RWPE1 (cell line): Measurements from ENCODE around the gene ST8SIA1.

Experiments used
- CTCF ChIA-PET: fragments of 350-600 bp; sonication (Branson Sonifier 250); formaldehyde crosslinking; extraction: SDS; loops from one replicate; lab custom pipeline; 2021; lab: Yijun Ruan, JAX
- POLR2A ChIA-PET: fragments of 400-600 bp; formaldehyde crosslinking; extraction: SDS; loops from one replicate; lab custom pipeline; 2020; ENCODE audit warnings: antibody characterized with exemption; ENCODE audit not compliant: low non-redundant PET; lab: Yijun Ruan, JAX
- DNase-seq: peaks from one replicate; pipeline ENCODE4 v3.0.0; 2012; ENCODE audit warnings: low spot score
- H3K27ac ChIP-seq: fragments of 450-650 bp; 2 replicates; pipeline ENCODE4 v1.5.1; 2017
- CTCF ChIP-seq: fragments of 450-650 bp; conservative IDR thresholded peaks from 2 replicates; pipeline ENCODE4 v1.5.1; 2017; ENCODE audit warnings: low read depth, mild to moderate bottlenecking

Gene ST8SIA1

GRCh38 chr12:22289250-22289649 lies 45.3 kb downstream of the ST8SIA1 start:
- TF ChIP-seq CTCF: no peak
- CTCF ChIA-PET: interaction anchor here (0.6 kb wide), 2 partner anchors 46 to 1283 kb away, joined by 3 read pairs; no protein-coding TSS in a partner anchor
- H3K27ac ChIP-seq: no peak overlapping the region

GRCh38 chr12:22287776-22288621 lies 46.5 kb downstream of the ST8SIA1 start:
- TF ChIP-seq CTCF: no peak
- no peak for DNase-seq
- ChIA-PET CTCF (interaction anchor here (0.6 kb wide), 1 partner anchor 61 kb away, joined by 3 read pairs; no protein-coding TSS in a partner anchor), POLR2A (no interaction called here)
- no peak overlapping the region for H3K27ac ChIP-seq

More at GRCh38 chr12:22289250-22289649, 45.3 kb downstream of the ST8SIA1 start:
- DNase-seq: no peak
- POLR2A ChIA-PET: no interaction called here

GRCh38 chr12:22287101-22287500 lies 47.4 kb downstream of the ST8SIA1 start:
- POLR2A ChIA-PET: no interaction called here
- no peak for TF ChIP-seq CTCF
- CTCF ChIA-PET: interaction anchor here (0.6 kb wide), 1 partner anchor 62 kb away, joined by 3 read pairs; no protein-coding TSS in a partner anchor
- no peak for DNase-seq
- no peak overlapping the region for H3K27ac ChIP-seq

- no peak for DNase-seq
- TF ChIP-seq CTCF: no peak
- ChIA-PET CTCF (no interaction called here), POLR2A (no interaction called here)
- H3K27ac ChIP-seq: no peak overlapping the region
Measured at GRCh38 chr12:22286569-22286968, 47.9 kb downstream of the ST8SIA1 start.

GRCh38 chr12:22285846-22286245 lies 48.7 kb downstream of the ST8SIA1 start:
- POLR2A ChIA-PET: no interaction called here
- 0 out of 2 replicates have a peak overlapping the region, but pooled peaks have one; percentile 44 for H3K27ac ChIP-seq
- DNase-seq: no peak
- no peak for TF ChIP-seq CTCF
- CTCF ChIA-PET: no interaction called here

- no peak for TF ChIP-seq CTCF
- POLR2A ChIA-PET: no interaction called here
- no peak overlapping the region for H3K27ac ChIP-seq
- CTCF ChIA-PET: interaction anchor here (0.7 kb wide), 1 partner anchor 781 kb away, joined by 3 read pairs; no protein-coding TSS in a partner anchor
- no peak for DNase-seq
Measured at GRCh38 chr12:22284871-22285270, 49.6 kb downstream of the ST8SIA1 start.
